Measurements from ENCODE around the gene DBF4B.
A peak's percentile ranks its signal among the peaks of the same experiment; 100 is the strongest.

Gene DBF4B

GRCh38 chr17:44688200-44688599 is 20.3 kb upstream of the DBF4B start:
- Histone ChIP-seq H3K36me3 (ENCODE audit: insufficient read depth, low read length) (peaks cover 21% of the 10 kb centered on the region; the same call in 1 of the 2 replicates), H3K79me2 (ENCODE audit: insufficient read depth, low read length) (peaks cover 17% of the 10 kb centered on the region), H4K20me1 (ENCODE audit: insufficient read depth, low read length) (no peaks in the 10 kb centered on the region), H3K4me3 (ENCODE audit: low read depth, low read length, poor library complexity, severe bottlenecking) (peak overlapping the region; percentile 97), H3K9me2 (ENCODE audit: low read depth, low read length) (no peaks in the 10 kb centered on the region), H3K4me1 (ENCODE audit: insufficient read depth, low read length, severe bottlenecking) (peaks cover 28% of the 10 kb centered on the region), H3K4me2 (ENCODE audit: low read length) (peak overlapping the region; percentile 88), H2AFZ (ENCODE audit: low read length) (no peak overlapping the region), H3K27ac (ENCODE audit: low read depth, low read length, poor library complexity, severe bottlenecking) (no peak overlapping the region), H3K27me3 (ENCODE audit: insufficient read depth, low read length) (no peaks in the 10 kb centered on the region), H3F3A (ENCODE audit: insufficient read depth, low read length) (no peaks in the 10 kb centered on the region), H3K9ac (ENCODE audit: low read length) (peak overlapping the region; percentile 97), H3K9me3 (ENCODE audit: low read length) (no peaks in the 10 kb centered on the region)
- no peak for TF ChIP-seq EZH2 (IDR thresholded peaks at IDR 0.05; ENCODE audit: borderline replicate concordance, low read length)
- TF ChIP-seq, protein P1, sequence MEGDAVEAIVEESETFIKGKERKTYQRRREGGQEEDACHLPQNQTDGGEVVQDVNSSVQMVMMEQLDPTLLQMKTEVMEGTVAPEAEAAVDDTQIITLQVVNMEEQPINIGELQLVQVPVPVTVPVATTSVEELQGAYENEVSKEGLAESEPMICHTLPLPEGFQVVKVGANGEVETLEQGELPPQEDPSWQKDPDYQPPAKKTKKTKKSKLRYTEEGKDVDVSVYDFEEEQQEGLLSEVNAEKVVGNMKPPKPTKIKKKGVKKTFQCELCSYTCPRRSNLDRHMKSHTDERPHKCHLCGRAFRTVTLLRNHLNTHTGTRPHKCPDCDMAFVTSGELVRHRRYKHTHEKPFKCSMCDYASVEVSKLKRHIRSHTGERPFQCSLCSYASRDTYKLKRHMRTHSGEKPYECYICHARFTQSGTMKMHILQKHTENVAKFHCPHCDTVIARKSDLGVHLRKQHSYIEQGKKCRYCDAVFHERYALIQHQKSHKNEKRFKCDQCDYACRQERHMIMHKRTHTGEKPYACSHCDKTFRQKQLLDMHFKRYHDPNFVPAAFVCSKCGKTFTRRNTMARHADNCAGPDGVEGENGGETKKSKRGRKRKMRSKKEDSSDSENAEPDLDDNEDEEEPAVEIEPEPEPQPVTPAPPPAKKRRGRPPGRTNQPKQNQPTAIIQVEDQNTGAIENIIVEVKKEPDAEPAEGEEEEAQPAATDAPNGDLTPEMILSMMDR (IDR thresholded peaks at IDR 0.05; ENCODE audit: low read length), result no peak

DNA sequence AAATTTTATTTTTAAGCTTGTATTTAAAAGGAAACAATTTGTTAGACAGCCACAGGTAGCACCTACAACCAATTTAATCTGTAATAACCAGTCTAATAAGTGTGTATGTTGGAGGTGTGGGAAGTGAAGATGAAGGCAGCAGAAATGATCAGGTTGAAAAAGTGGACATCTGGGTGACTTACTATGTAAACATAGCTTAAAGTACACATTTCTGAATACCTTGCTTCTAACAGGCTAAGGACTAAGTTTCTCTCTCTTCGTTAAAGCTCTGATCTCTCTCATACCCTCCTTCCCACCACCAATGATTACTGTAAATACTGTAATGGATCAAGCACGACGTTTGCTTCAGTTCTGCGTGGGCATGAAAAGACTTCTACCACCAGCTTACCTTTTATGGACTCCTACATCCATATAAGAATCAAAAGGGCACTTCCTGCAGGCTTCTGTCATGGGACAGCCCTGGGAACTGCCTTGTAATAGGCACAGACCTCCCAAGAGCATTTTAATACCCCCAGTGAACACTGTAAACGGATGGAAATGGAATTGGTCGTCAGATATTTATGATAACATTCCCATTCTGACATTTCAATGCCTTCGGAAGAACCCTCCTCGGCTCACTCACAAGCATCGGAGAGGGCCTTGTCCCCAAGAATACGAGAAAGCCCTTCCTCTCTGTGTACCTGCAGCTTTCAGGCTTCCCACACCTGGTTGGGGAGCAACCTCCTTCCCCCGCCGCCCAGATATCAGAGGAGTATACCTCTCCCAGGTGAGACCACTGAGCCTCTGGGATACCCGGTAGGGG is 19.6 kb upstream of the DBF4B start:
- no peaks in the 10 kb centered on the region for H3K9me3 ChIP-seq (ENCODE audit: low read length)
- H3K79me2 ChIP-seq (ENCODE audit: insufficient read depth, low read length), result peaks cover 17% of the 10 kb centered on the region
- peak overlapping the region; percentile 97 for H3K9ac ChIP-seq (ENCODE audit: low read length)
- no peaks in the 10 kb centered on the region for H3K9me2 ChIP-seq (ENCODE audit: low read depth, low read length)
- H2AFZ ChIP-seq (ENCODE audit: low read length), result 0 out of 2 replicates have a peak overlapping the region, but pooled peaks have one; percentile 8
- H3K4me2 ChIP-seq (ENCODE audit: low read length), result peak overlapping the region; percentile 88
- no peaks in the 10 kb centered on the region for H3K27me3 ChIP-seq (ENCODE audit: insufficient read depth, low read length)
- no peak overlapping the region for H3K27ac ChIP-seq (ENCODE audit: low read depth, low read length, poor library complexity, severe bottlenecking)
- no peaks in the 10 kb centered on the region for H4K20me1 ChIP-seq (ENCODE audit: insufficient read depth, low read length)
- no peaks in the 10 kb centered on the region for H3F3A ChIP-seq (ENCODE audit: insufficient read depth, low read length)
- peak overlapping the region; percentile 97 for H3K4me3 ChIP-seq (ENCODE audit: low read depth, low read length, poor library complexity, severe bottlenecking)
- H3K36me3 ChIP-seq (ENCODE audit: insufficient read depth, low read length), result peaks cover 14% of the 10 kb centered on the region; the same call in 1 of the 2 replicates
- H3K4me1 ChIP-seq (ENCODE audit: insufficient read depth, low read length, severe bottlenecking), result peaks cover 22% of the 10 kb centered on the region
- TF ChIP-seq, protein P1 (IDR thresholded peaks at IDR 0.05; ENCODE audit: low read length), result no peak
- no peak for TF ChIP-seq EZH2 (IDR thresholded peaks at IDR 0.05; ENCODE audit: borderline replicate concordance, low read length)

DNA sequence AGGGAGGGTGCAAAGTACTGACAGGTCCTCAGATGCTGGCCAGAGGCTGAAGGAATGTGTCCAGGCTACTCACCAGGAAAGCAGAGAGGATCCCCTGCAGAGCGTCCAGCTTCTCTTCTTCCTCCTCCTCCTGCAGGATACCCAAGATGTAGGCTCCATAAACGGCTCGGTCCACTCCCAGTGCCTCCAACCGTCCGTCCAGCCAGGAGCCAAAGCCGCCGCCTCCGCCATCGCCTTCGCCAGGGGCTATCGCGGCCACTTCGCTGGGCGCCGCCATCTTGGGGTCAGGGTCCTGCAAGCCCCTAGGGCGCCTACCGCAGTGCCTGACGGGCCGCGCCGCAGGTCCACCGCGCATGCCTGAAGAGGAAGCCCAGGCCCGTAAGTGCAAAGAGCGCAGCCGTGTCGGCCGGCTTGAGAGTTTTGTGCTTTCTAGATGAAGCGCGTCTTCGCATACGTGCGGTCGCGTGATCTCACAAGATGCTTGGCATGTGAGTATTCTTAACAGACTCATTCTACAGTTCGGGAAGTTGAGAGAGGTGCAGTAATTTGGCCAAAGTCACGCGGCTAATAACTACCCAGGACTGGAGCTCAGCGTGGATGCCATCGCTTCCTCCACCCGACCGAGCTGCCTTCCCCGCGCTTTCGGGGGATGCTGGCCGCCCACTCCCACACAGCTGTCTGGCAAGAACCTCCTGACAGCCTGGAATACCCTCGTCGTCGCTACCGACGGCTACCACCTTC is 18.8 kb upstream of the DBF4B start, which contains the start of gene CCDC43:
Gene CCDC43, minus strand, starts transcription at position 300 of the 741 bp plus-strand sequence. Its CDS starts 23 bp downstream, at position 277.
- peak within 1 kb of the TSS; percentile 88 for H3K4me2 ChIP-seq (ENCODE audit: low read length)
- H3K79me2 ChIP-seq (ENCODE audit: insufficient read depth, low read length), result peaks cover 17% of the 10 kb centered on the region
- no peaks in the 10 kb centered on the region for H3K9me2 ChIP-seq (ENCODE audit: low read depth, low read length)
- no peaks in the 10 kb centered on the region for H3K27me3 ChIP-seq (ENCODE audit: insufficient read depth, low read length)
- peaks cover 12% of the 10 kb centered on the region; the same call in 1 of the 2 replicates for H3K36me3 ChIP-seq (ENCODE audit: insufficient read depth, low read length)
- no peaks in the 10 kb centered on the region for H3K9me3 ChIP-seq (ENCODE audit: low read length)
- H2AFZ ChIP-seq (ENCODE audit: low read length), result 0 out of 2 replicates have a peak within 1 kb of the TSS, but pooled peaks have one; percentile 8
- H3K4me3 ChIP-seq (ENCODE audit: low read depth, low read length, poor library complexity, severe bottlenecking), result peak within 1 kb of the TSS; percentile 97
- no peaks in the 10 kb centered on the region for H3F3A ChIP-seq (ENCODE audit: insufficient read depth, low read length)
- H4K20me1 ChIP-seq (ENCODE audit: insufficient read depth, low read length), result no peaks in the 10 kb centered on the region
- TF ChIP-seq, protein P1 (IDR thresholded peaks at IDR 0.05; ENCODE audit: low read length), result no peak
- TF ChIP-seq EZH2 (IDR thresholded peaks at IDR 0.05; ENCODE audit: borderline replicate concordance, low read length), result no peak
- peaks cover 20% of the 10 kb centered on the region for H3K4me1 ChIP-seq (ENCODE audit: insufficient read depth, low read length, severe bottlenecking)
- H3K27ac ChIP-seq (ENCODE audit: low read depth, low read length, poor library complexity, severe bottlenecking), result peak within 1 kb of the TSS; percentile 64
- peak within 1 kb of the TSS; percentile 97 for H3K9ac ChIP-seq (ENCODE audit: low read length)
